Uterus (tissue), 4 donors: ENCODE results near the gene CCDC8. TPM values are rescaled to one million over a fixed set of nuclear protein-coding genes. Genes with fewer than 3 reads are reported as not detected.

Source experiments
- DNase-seq, 2 donors: peaks; one replicate each; pipeline ENCODE4 v3.0.0-alpha.2; 2019 to 2020
- H3K27ac ChIP-seq, 2 donors: fragments of 200-600 bp; sonication (generic); 1 replicate in 1 of 2; 2 replicates in 1 of 2; pipeline ENCODE4 v1.5.1; 2016 to 2018
- H3K27me3 ChIP-seq, 2 donors: fragments of 200-600 bp; sonication (generic); one replicate each; pipeline ENCODE4 v1.5.1; 2018 to 2019; ENCODE audit warnings: control low read depth in 1 of 2
- H3K36me3 ChIP-seq, 2 donors: fragments of 200-600 bp; sonication (generic); one replicate each; pipeline ENCODE4 v1.5.1; 2019; ENCODE audit warnings: control low read depth in 1 of 2
- H3K4me1 ChIP-seq, 2 donors: fragments of 200-600 bp; sonication (generic); one replicate each; pipeline ENCODE4 v1.5.1; 2018 to 2019; ENCODE audit warnings: control low read depth in 1 of 2
- H3K4me3 ChIP-seq, 2 donors: fragments of 200-600 bp; sonication (generic); 1 replicate in 1 of 2; 2 replicates in 1 of 2; pipeline ENCODE4 v1.5.1; 2018 to 2019; ENCODE audit warnings: mild to moderate bottlenecking in 1 of 2
- H3K9me3 ChIP-seq, 2 donors: fragments of 200-600 bp; sonication (generic); one replicate each; pipeline ENCODE4 v1.5.1; 2019; ENCODE audit warnings: control low read depth in 1 of 2
- CTCF ChIP-seq, 4 experiments: fragments of 200-600 bp in 2 of 4; fragments of 450-650 bp in 2 of 4; sonication (generic) in 2 of 4; IDR thresholded peaks; one replicate each; pipeline ENCODE4 v1.5.1; 2016 to 2019; ENCODE audit warnings: antibody characterized with exemption in 4 of 4, mild to moderate bottlenecking in 2 of 4, moderate library complexity in 1 of 4
- POLR2A ChIP-seq, 2 donors: fragments of 450-650 bp; IDR thresholded peaks; one replicate each; pipeline ENCODE4 v1.6.1; 2016; ENCODE audit warnings: antibody characterized with exemption in 2 of 2, mild to moderate bottlenecking in 1 of 2, moderate library complexity in 1 of 2
- intact Hi-C: fragments of 100-400 bp; cut with DNase I; formaldehyde crosslinking; loops from one replicate; pipeline ENCODE4 v1.15.1; 2023; ENCODE audit warnings: low total_unique reads
- total RNA-seq, 4 donors: library from RNA; depleted of rRNA in 3 of 4; stranded (reverse); fragments of >200 nt in 3 of 4; gene quantifications; one replicate each; pipeline versions ENCODE4 v1.1.0 to v1.2.4, GENCODE V29; 2014 to 2023
- donor health status: DM: yes; HTN: yes; CAD: no.

CCDC8 gene
- total RNA-seq, 4 donors from 2014 or later: 7.2 to 89.1 (median 26.2) TPM

GRCh38 chr19:46374536-46375475, 38.6 kb downstream of the CCDC8 start:
- Histone ChIP-seq H3K9me3 (no peaks in the 10 kb centered on the region), H3K27ac (peak overlapping the region; percentile 40 to 64), H3K36me3 (no peaks in the 10 kb centered on the region), H3K4me3 (no peak overlapping the region), H3K27me3 (no peaks in the 10 kb centered on the region), H3K4me1 (peaks cover 0 to 21% of the 10 kb centered on the region in 2 donors)
- intact Hi-C loops: no loop called here
- no peak for TF ChIP-seq CTCF (IDR thresholded peaks at IDR 0.05)
- no peak for TF ChIP-seq POLR2A (IDR thresholded peaks at IDR 0.05)
- no peak for DNase-seq

- no peaks in the 10 kb centered on the region for H3K27me3 ChIP-seq
- no peaks in the 10 kb centered on the region for H3K36me3 ChIP-seq
- no peak overlapping the region for H3K4me3 ChIP-seq
- intact Hi-C loops: no loop called here
- DNase-seq: peak in 1 of 2 donors; percentile 54
- H3K4me1 ChIP-seq: peaks cover 0 to 18% of the 10 kb centered on the region in 2 donors
- no peak for TF ChIP-seq CTCF (IDR thresholded peaks at IDR 0.05)
- no peak for TF ChIP-seq POLR2A (IDR thresholded peaks at IDR 0.05)
- peak overlapping the region; percentile 40 to 64 for H3K27ac ChIP-seq
- no peaks in the 10 kb centered on the region for H3K9me3 ChIP-seq
Measured at GRCh38 chr19:46373491-46374359, 39.6 kb downstream of the CCDC8 start.

GRCh38 chr19:46372901-46373490, 40.4 kb downstream of the CCDC8 start:
- Histone ChIP-seq H3K4me1 (peaks cover 0 to 14% of the 10 kb centered on the region in 2 donors), H3K4me3 (no peak overlapping the region), H3K27ac (peak overlapping the region; percentile 40 to 64), H3K9me3 (no peaks in the 10 kb centered on the region), H3K36me3 (no peaks in the 10 kb centered on the region), H3K27me3 (no peaks in the 10 kb centered on the region)
- no peak for DNase-seq
- no peak for TF ChIP-seq POLR2A (IDR thresholded peaks at IDR 0.05)
- peak in 1 of 4 experiments; percentile 15 for TF ChIP-seq CTCF (IDR thresholded peaks at IDR 0.05)
- intact Hi-C loops: no loop called here

- no peak for DNase-seq
- no peaks in the 10 kb centered on the region for H3K27me3 ChIP-seq
- no peaks in the 10 kb centered on the region for H3K36me3 ChIP-seq
- H3K4me3 ChIP-seq: no peak overlapping the region
- no peak overlapping the region for H3K27ac ChIP-seq
- TF ChIP-seq CTCF (IDR thresholded peaks at IDR 0.05) (no peak), POLR2A (IDR thresholded peaks at IDR 0.05) (no peak)
- intact Hi-C loops: no loop called here
- no peaks in the 10 kb centered on the region for H3K9me3 ChIP-seq
- peaks cover 0 to 14% of the 10 kb centered on the region in 2 donors for H3K4me1 ChIP-seq
Measured at GRCh38 chr19:46371371-46371901, 41.9 kb downstream of the CCDC8 start.
